CD4-positive, alpha-beta T cell treated with Interleukin-2 at 100 ng/mL for 4 hours (primary cell): ENCODE measurements around the gene GMPR2.
"Not testable (repeated sequence)": the region's sequence is repeated elsewhere in the genome, so short reads cannot be mapped to it uniquely, and the experiment has no call there.

Experiments used
- DNase-seq: peaks from one replicate; pipeline ENCODE4 v3.0.0-alpha.2; 2020; ENCODE audit warnings: low spot score

Gene GMPR2

DNA sequence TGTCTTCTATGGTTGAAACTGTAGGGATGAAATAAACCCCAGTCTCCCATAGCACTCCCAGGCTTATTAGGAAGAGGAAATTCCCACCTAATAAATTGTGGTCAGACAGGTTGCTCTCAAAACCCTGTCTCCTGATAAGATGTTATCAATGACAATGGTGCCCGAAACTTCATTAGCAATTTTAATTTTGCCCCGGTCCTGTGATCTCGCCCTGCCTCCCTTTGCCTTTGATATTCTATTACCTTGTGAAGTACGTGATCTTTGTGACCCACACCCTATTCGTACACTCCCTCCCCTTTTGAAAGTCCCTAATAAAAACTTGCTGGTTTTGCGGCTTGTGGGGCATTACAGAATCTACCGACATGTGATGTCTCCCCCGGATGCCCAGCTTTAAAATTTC lies 30.2 kb upstream of the GMPR2 start:
- DNase-seq = not testable (repeated sequence)

DNA sequence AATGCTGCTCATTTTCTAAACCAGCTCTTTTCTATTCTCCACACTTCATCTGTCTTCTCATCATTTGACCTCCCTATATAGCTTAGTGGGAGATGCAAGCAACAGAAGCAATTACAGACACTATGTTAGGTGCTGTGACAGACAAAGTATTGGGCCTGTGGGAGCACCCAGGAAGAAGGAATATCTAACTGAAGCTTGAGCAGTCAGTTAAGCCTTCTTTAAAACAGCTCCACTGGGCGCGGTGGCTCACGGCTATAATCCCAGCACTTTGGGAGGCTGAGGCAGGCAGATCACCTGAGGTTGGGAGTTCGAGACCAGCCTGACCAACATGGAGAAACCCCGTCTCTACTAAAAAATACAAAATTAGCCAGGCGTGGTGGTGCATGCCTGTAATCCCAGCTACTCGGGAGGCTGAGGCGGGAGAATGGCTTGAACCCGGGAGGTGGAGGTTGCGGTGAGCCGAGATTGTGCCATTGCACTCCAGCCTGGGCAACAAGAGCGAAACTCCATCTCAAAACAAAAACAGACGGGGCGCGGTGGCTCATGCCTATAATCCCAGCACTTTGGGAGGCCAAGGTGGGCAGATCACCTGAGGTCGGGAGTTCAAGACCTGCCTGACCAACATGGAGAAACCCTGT lies 29.4 kb upstream of the GMPR2 start:
- DNase-seq = not testable (repeated sequence)

DNA sequence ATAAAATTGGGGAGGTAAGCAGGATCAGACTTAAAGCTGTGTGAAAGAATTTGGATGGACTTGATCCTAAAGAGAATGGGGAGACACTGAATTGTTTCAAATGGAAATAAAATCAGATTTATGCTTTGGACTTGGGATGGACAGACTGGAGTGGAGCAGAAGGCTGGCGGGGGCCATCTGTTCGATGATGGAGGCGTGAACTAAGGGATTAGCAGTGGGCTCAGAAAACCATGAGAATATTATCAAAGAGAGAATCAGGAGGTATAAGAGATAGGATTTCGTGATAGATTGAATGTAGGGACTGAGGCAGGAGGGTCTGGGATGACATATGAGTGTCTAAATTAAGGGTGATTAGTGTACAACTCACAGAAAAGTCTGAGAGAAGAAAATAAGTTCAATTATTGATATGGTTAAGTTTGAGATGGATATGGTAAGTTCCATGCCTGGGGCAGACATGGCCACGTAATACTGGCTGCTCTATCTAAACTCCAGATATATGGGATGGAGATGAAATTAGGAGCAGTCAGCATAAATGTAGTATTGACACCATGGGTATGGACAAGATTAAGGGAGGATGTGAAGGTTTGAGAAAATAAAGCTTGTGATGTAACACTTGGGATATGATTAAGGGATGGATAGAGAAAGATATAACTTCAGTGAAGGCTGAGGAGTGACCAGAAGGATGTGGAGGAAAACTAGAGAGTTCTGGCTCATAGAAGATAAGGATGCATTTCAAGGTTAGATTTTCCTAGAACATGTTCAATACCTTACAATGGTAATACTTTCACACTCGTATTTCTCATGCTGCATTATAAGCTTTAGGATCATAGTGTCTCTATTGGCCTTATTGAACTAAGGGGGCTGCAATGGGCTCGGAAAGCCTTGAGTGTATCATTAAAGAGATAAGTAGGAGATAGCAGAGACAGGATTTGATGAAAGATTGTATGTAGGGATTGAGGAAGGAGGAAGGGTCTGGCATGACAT lies 28.3 kb upstream of the GMPR2 start:
- DNase-seq = no peak

DNA sequence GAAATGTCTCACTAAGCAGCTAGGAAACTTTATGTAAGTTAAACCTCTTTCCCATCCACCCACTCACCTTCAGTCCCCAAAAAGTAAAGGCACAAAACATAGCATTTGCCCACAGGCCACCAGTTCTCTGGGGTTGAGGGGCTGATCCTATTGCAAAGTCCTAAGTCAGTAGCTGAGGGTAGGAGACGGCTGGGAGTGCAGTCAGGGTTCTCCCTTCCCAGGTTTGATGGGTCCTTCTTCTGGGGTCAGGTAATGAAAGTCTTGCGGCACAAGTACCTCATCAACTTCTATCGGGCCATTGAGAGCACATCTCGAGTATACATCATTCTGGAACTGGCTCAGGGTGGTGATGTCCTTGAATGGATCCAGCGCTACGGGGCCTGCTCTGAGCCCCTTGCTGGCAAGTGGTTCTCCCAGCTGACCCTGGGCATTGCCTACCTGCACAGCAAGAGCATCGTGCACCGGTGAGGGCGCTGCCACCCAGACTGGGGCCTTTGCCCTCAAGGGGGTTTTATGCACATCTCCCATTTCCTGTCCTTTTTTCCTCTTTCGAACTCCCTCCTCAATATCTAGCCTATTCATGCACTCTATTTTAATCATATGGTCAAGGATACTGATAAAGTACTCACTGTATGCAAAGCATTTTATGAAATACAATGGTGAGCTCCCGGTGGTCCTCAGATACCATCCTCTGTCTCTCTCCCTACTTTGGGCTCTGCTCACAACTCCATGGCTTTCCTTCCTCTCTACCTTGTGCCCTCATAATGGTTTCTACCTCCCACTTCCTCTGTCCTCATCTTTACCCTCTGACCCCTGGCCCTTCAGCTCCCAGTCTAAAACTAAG lies 26.2 kb upstream of the GMPR2 start:
- DNase-seq = no peak

DNA sequence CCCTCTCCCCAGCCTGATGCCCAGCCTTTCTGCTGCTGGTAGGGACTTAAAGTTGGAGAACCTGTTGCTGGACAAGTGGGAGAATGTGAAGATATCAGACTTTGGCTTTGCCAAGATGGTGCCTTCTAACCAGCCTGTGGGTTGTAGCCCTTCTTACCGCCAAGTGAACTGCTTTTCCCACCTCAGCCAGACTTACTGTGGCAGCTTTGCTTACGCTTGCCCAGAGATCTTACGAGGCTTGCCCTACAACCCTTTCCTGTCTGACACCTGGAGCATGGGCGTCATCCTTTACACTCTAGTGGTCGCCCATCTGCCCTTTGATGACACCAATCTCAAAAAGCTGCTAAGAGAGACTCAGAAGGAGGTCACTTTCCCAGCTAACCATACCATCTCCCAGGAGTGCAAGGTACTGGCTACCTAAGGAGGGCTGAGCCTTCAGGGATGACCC lies 25.6 kb upstream of the GMPR2 start:
- DNase-seq = peak; percentile 15

DNA sequence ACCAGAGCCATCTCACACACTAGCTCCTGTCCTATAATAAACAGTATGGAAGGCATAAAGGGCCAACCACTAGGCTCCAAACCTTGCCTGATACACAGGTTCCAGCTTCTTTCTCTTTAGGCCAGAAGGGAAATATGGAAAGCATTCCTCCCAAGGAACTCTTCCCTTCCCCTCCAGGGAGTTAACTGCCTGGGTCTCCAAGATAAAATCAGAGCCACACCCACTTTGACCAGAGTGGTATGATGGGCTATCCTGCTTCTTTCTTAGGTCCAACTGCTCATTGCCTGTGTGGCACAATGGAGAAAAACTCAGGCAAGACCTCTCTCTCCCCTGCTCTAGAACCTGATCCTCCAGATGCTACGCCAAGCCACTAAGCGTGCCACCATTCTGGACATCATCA lies 25.1 kb upstream of the GMPR2 start:
- DNase-seq = no peak

DNA sequence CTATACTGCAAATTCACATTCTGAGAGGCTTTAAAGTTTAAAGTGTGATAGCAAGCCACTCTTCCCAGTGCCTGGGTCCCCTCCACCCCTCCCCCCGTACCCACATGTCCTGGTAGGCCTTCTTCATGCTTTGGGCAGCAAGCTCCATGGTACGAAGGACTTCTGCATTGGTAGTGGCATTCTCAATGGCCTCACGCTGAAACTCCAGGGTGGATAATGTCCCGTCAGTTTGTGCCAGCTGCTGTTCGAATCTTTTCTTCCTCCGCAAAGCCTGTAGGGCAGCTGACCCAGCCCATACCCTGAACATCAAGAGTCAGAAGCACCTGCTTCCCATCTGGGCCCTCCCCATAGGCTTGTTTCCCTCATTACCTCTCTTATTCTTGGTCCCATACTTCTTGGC lies 21.4 kb upstream of the GMPR2 start:
- no peak for DNase-seq

DNA sequence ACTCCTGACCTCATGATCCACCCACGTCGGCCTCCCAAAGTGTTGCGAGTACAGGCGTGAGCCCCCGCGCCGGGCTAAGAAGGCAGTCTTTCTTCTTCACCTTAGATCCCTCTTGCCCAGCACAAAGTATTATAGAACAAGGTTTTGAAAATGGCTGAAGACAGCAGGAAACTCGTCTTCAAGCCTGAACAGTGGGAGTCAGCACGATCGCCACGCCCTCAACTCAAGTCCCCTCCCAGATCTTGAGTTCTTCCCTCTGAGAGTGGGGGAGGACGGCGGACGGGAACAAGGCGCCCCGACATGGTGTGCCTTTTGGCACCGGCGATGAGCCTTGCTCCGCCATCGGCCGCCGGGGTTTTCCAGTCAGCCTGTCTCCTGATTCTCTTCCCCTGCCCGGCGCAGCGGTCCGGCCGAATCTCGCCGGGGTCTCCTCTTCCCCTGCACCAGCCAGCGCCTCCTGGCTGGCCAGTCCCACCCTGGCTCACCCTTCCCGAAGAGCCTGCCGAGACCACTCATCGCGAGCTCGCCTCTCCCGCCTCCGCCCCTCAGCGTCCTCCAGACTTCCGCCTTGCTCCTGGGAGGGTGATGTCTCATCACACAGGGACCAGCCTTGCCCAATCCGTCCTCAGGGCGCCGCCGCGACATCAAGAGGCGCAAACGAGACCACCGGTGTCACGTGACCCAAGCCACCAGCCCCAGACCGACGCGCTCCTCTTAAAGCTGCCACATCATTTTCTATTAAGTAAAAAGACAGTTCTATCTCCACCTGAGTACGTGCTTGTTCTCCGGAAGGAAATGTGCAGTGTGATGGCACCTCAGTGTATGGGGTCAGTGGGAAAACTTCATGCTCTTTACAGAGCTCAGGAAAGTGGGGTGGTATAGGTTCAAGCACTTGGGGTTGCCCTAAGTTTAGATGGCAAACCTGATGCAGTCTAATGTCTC lies 19.5 kb upstream of the GMPR2 start, which contains the start of gene CHMP4A:
Gene CHMP4A (minus strand): TSS at position 565 of the 942 bp plus-strand sequence. CDS start 49 bp downstream, at position 516.
- peak; percentile 97 for DNase-seq

DNA sequence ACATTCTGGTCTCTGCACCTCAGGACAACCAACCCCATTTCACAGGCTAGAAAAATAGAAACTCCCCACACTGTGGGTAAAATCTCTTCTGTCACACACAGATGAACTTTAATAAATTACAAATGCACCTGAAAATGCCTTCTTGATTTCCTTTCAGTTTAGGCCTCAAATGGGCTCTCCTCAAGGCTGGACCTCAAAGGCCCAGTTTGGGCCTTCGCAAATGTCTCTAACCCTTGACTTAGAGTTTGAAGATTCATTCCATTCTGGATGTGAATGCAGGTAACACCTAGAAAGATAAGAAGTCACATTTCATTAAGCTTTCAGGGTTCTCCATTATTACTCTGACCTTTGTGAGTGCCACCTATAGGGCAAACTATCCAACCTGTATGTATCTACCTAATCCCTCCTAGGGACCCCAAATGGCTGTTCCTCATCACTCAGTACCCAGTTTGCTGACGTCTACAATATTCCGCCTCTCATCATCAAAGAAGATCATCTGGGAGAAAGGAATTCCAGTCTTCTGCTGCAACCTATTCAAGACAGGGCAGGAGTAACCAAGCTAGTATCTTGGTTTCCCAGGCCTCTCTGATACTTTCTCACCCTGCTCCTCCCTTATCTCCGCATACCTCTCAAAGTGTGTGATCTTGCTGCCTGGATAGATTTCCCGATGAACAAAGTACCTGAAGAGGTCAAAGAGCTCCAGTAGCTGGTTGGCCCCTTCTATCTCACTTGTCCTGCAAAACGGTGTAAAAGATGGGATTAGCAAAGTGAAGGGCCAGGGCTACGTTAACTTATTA lies 18.7 kb upstream of the GMPR2 start:
- no peak for DNase-seq

DNA sequence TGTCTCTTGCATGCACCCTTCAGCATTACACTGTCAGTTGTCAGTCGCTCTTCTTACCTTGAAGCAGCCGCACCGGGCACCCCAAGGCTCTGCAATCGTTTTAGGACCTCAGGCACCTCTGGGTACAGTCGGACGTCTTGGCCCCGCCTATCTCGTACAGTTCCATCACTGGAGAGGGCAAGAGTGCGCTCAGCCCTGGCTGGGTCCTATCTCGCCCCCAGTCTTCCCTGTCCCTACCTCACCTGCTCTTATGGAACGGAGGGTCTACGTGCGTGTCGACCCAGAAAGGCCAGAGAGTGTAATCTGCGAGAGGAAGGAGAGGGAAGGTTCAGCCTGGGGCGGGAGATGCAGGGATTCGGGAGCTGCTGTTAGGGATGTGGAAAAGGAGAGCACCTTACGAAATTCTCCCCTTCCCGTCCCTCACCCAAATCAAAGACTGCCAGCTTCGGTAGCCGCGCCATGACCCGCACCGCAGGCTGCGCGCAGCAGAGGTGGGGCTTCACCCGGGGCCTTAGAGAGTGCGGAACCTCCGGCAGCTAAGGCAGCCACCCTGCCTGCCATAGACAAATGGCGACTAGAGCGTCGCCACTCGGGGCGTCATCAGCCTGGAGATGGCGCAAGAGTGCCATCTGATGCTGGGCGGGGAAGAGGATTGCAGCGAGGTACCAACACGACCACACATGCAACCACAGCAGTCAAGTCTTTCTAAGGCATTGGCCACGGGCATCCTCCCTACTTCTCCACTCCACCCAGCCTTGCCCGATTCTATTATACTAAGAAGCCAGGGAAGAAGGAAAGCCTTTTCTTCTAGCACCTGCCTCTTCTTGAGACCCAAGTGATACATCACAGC lies 17.0 kb upstream of the GMPR2 start, which contains the start of gene MDP1:
Gene MDP1 (minus strand): TSS at position 572 of the 850 bp plus-strand sequence. CDS start 111 bp downstream, at position 461.
- DNase-seq = peak; percentile 89

DNA sequence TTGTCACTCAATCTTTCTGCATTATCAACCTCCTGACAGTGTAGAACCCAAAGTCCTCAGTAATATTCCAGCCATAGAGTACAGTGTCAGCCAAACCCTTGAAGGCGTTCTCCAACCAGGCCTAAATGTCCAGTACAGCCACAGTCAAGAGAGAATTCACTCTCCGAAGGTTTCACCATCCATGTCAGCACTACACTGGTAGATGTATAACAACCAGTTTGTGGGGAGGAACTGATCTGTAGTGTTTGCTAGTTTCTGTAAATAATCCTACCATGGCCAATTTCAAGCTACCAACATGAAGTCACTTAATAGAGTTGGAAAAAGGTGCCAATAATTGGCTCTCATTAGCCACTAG lies 16.4 kb upstream of the GMPR2 start:
- DNase-seq = no peak

DNA sequence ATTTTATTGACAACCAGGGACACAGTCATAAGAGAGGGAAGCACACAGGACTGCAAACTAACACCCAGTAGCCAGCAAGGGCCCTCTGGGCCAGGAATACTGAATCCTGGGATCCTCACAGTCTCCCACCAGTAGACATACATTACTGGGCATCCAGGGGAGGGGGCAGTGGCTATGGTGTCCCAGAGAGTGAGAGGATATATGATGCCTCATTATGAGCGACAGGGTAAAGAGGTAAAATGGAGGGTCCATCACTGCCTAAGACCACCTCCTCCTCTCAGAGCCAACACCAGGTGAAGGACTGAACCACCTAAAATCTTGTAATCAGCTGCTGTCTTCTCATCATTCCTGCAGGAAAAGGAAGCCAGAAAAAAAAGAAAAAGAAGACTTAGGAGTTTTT lies 15.9 kb upstream of the GMPR2 start:
- not testable (repeated sequence) for DNase-seq

DNA sequence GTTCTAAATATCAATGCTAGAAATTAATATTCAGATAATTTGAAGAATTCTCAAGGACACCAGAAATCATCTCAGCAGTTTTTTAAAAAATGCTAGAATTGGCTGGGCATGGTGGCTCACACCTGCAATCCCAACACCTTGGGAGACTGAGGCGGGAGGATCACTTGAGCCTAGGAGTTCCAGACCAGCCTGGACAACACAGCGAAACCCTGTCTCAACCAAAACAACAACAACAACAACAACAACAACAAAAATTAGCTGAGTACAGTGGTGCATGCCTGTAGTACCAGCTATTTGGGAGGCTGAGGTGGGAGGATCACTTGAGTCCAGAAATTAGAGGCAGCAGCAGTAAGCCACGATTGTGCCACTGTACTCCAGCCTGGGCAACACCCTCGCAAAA lies 13.6 kb upstream of the GMPR2 start:
- no peak for DNase-seq

DNA sequence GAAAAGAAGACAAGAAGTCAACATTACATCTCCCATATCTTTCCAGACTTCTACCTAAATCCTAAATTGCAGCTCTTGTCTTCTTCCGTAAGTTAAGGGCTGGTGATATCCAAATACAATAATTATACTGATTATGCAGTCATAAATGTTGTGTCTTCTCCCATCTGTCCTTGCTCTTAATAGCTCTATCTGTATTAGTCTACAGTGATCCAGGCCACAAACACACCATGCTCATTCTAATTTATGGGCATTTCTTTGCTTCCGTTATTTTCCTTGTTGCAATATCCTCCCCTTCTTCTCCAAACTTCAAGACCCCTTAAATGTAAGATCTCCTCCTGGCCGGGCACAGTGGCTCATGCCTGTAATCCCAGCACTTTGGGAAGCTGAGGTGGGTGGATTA lies 13.2 kb upstream of the GMPR2 start:
- DNase-seq = no peak

DNA sequence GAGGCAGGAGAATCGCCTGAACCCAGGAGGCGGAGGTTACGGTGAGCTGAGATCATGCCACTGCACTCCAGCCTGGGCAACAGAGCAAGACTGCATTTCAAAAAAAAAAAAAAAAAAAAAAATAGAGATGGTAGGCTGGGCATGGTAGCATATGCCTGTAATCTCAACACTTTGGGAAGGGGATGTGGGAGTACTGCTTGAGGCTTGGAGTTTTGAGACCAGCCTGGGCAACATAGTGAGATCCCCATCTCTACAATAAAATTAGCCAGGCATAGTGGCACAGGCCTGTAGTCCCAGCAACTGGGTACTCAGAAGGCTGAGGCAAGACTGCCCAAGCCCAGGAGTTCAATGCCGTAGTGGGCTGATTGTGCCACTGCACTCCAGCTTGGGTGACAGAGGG lies 9.7 kb upstream of the GMPR2 start:
- not testable (repeated sequence) for DNase-seq

DNA sequence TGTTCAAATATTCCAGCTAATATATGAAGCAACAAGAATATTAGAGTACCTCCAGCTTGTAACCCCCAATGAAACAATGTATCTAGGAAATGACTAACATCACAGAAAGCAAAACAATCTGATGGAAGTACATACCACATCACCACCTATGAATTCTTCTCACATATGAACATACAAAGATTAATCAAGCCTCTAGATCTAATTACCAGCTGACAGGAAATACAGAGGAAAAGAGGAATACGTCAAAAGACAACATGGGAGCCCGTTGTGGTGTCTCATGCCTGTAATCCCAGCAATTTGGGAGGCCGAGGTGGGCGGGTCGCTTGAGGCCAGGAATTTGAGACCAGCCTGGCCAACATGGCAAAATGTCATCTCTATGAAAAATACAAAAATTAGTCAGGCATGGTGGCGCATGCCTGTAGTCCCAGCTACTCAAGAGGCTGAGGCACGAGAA lies 8.1 kb upstream of the GMPR2 start:
- DNase-seq = no peak

DNA sequence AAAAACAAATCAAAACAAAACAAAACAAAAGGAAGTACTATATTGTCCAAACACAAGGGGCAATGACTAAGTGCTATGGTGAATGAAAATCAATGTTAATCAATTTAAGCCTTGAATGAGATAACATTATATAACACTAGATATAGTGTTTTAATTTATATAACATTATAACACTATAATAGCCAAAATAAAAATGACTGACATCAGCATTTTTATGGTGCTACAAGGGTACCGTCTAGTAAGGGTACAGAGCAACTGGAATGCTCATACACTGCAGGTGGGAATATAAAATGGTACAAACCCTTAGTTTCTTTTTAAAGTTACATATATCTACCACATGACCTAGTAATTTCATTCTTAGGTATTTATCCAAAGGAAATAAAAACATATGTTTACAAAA lies 6.3 kb upstream of the GMPR2 start:
- DNase-seq = no peak

DNA sequence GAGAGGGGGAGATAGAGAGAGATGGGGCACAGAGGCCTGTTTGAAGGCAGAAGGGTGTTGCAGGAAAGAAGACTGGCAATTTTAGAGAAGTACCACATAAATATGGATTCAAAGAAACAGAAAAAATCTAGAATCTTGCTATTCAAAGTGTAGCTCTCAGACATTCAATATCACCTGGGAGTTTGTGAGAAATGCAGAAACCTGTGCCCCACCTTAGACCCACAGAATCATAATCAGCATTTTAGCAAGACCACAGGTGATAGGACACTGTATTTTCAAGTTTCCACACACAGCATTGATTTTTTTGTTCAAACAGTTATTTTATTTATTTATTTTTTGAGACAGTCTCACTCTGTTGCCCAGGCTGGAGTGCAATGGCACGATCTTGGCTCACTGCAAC lies 3.8 kb upstream of the GMPR2 start:
- DNase-seq = no peak
